ENCODE data around the gene EIF4B. TPM values are rescaled to one million over a fixed set of nuclear protein-coding genes. Genes with fewer than 3 reads are reported as not detected.

EIF4B gene
- polyA plus RNA-seq, 12 donors = 256 to 501 (median 413) TPM

Other genes starting within 250 kb of the EIF4B start
- gene KRT76, start 229.1 kb upstream of the EIF4B start, polyA plus RNA-seq (ENCODE audit: insufficient read length in 12 of 12) = not detected
- gene KRT3, start 210.3 kb upstream of the EIF4B start, polyA plus RNA-seq (ENCODE audit: insufficient read length in 12 of 12) = under 1 TPM in 2 of 12 donors, not detected in 10; 0.31 to 0.77 TPM
- gene KRT4, start 192.3 kb upstream of the EIF4B start, polyA plus RNA-seq (ENCODE audit: insufficient read length in 12 of 12) = 100 to 1,000 TPM in 3 of 12 donors, 10 to 100 TPM in 1, 1 to 10 TPM in 1, under 1 TPM in 1, not detected in 6; 0.23 to 677 (median 88.5) TPM
- under 1 TPM in 1 of 12 donors, not detected in 11; 0.11 TPM for gene KRT79, start 172.1 kb upstream of the EIF4B start, polyA plus RNA-seq (ENCODE audit: insufficient read length in 12 of 12)
- 10 to 100 TPM in 1 of 12 donors, 1 to 10 TPM in 2, under 1 TPM in 2, not detected in 7; 0.08 to 12.6 (median 2.4) TPM for gene KRT78, start 157.5 kb upstream of the EIF4B start, polyA plus RNA-seq (ENCODE audit: insufficient read length in 12 of 12)
- 100 to 1,000 TPM in 1 of 12 donors, 10 to 100 TPM in 3, 1 to 10 TPM in 7, not detected in 1; 2.2 to 208 (median 3.1) TPM for gene KRT8, start 101.4 kb upstream of the EIF4B start, polyA plus RNA-seq (ENCODE audit: insufficient read length in 12 of 12)
- gene KRT18, start 57.3 kb upstream of the EIF4B start, polyA plus RNA-seq (ENCODE audit: insufficient read length in 12 of 12) = 10 to 100 TPM in 3 of 12 donors, 1 to 10 TPM in 8, not detected in 1; 2.5 to 92.0 (median 5.5) TPM
- 100 to 1,000 TPM in 5 of 12 donors, 10 to 100 TPM in 7; 61.4 to 665 (median 96.2) TPM for gene TNS2, start 43.6 kb downstream of the EIF4B start, polyA plus RNA-seq (ENCODE audit: insufficient read length in 12 of 12)
- 10 to 100 TPM in 11 of 12 donors, not detected in 1; 14.7 to 34.8 (median 17.9) TPM for gene SPRYD3, start 72.9 kb downstream of the EIF4B start, polyA plus RNA-seq (ENCODE audit: insufficient read length in 12 of 12)
- gene IGFBP6, start 91.2 kb downstream of the EIF4B start, polyA plus RNA-seq (ENCODE audit: insufficient read length in 12 of 12) = 100 to 1,000 TPM in 1 of 12 donors, 10 to 100 TPM in 10, not detected in 1; 47.3 to 106 (median 67.0) TPM
- gene SOAT2, start 97.0 kb downstream of the EIF4B start, polyA plus RNA-seq (ENCODE audit: insufficient read length in 12 of 12) = 1 to 10 TPM in 1 of 12 donors, under 1 TPM in 10, not detected in 1; 0.13 to 8.0 (median 0.24) TPM
- gene ZNF740, start 174.3 kb downstream of the EIF4B start, polyA plus RNA-seq (ENCODE audit: insufficient read length in 12 of 12) = 10 to 100 TPM in 11 of 12 donors, not detected in 1; 16.0 to 37.8 (median 30.9) TPM
- 10 to 100 TPM in 11 of 12 donors, not detected in 1; 12.8 to 88.6 (median 39.1) TPM for gene CSAD, start 174.5 kb downstream of the EIF4B start, polyA plus RNA-seq (ENCODE audit: insufficient read length in 12 of 12)
- gene ITGB7, start 200.8 kb downstream of the EIF4B start, polyA plus RNA-seq (ENCODE audit: insufficient read length in 12 of 12) = 1 to 10 TPM in 1 of 12 donors, under 1 TPM in 9, not detected in 2; 0.31 to 4.2 (median 0.84) TPM
- gene RARG, start 225.8 kb downstream of the EIF4B start, polyA plus RNA-seq (ENCODE audit: insufficient read length in 12 of 12) = 10 to 100 TPM in 11 of 12 donors, not detected in 1; 17.8 to 72.7 (median 26.0) TPM

All from muscle of arm (tissue), 12 donors.